HepG2 (cell line): Measurements from ENCODE around the gene SPDYE5.
"Not testable (repeated sequence)": the region's sequence is repeated elsewhere in the genome, so short reads cannot be mapped to it uniquely, and the experiment has no call there.

Source experiments
- ADNP ChIP-seq: sonication (generic); formaldehyde crosslinking; IDR thresholded peaks from 2 replicates; pipeline ENCODE4 v1.4.0; 2020; ENCODE audit warnings: missing genetic modification reagents
- BCL6 ChIP-seq: IDR thresholded peaks from 2 replicates; pipeline ENCODE4 v1.6.1; 2016; ENCODE audit warnings: missing genetic modification reagents, missing compliant biosample characterization
- CHD2 ChIP-seq: IDR thresholded peaks from 2 replicates; pipeline ENCODE4 v1.6.1; 2011; ENCODE audit warnings: low read depth, low read length, improper control_type of control experiment
- KAT8 ChIP-seq: IDR thresholded peaks from 2 replicates; pipeline ENCODE4 v1.6.1; 2016; ENCODE audit warnings: missing genetic modification reagents, missing compliant biosample characterization
- KDM5B ChIP-seq: sonication (generic); formaldehyde crosslinking; IDR thresholded peaks from 2 replicates; pipeline ENCODE4 v1.4.0; 2020; ENCODE audit warnings: missing genetic modification reagents, mild to moderate bottlenecking, borderline replicate concordance
- NR2F2 ChIP-seq: IDR thresholded peaks from 2 replicates; pipeline ENCODE4 v1.6.1; 2012; ENCODE audit warnings: low read depth, inconsistent platforms, borderline replicate concordance
- SRY ChIP-seq: sonication (generic); formaldehyde crosslinking; IDR thresholded peaks from 2 replicates; pipeline ENCODE4 v1.8.0; 2022; ENCODE audit warnings: mild to moderate bottlenecking, missing genetic modification reagents
- ZNF749 ChIP-seq: sonication (generic); formaldehyde crosslinking; IDR thresholded peaks from 2 replicates; pipeline ENCODE4 v1.8.0; 2022; ENCODE audit warnings: mild to moderate bottlenecking, missing genetic modification reagents, moderate library complexity, borderline replicate concordance
- TF ChIP-seq, protein P1 (sequence below): sonication (generic); formaldehyde crosslinking; IDR thresholded peaks from 2 replicates; pipeline ENCODE4 v1.4.0; 2020; ENCODE audit warnings: missing genetic modification reagents
- TF ChIP-seq, protein P2 (sequence below): sonication (generic); formaldehyde crosslinking; IDR thresholded peaks from 2 replicates; pipeline ENCODE4 v1.4.0; 2020; ENCODE audit warnings: missing genetic modification reagents
- TF ChIP-seq, protein P3 (sequence below): sonication (generic); formaldehyde crosslinking; IDR thresholded peaks from 2 replicates; pipeline ENCODE4 v1.5.0; 2020; ENCODE audit warnings: mild to moderate bottlenecking, missing genetic modification reagents, moderate library complexity

DNA sequence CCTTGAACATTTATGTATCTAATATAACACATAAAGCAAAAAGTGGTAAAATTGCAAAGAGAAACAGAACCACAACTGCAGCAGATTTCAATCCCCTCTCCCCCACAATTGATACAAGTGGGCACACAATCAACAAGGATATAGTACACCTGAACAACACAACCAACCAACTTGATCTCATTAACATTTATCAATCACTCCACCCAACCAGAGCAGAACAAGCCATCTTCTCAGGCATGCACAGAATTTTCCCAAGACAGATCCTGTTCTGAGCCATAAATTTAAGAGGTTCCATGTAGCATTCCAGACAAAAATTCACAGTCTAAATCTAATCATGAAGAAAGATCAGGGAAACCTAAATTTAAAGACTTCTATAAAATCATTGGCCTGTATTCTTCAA is 11.8 kb upstream of the SPDYE5 start:
- not testable (repeated sequence) for TF ChIP-seq SRY (CRISPR knock-in tag); ZNF749 (CRISPR knock-in tag); KDM5B (CRISPR knock-in tag); NR2F2; KAT8; BCL6 (CRISPR knock-in tag); CHD2; ADNP
- TF ChIP-seq, protein P1, sequence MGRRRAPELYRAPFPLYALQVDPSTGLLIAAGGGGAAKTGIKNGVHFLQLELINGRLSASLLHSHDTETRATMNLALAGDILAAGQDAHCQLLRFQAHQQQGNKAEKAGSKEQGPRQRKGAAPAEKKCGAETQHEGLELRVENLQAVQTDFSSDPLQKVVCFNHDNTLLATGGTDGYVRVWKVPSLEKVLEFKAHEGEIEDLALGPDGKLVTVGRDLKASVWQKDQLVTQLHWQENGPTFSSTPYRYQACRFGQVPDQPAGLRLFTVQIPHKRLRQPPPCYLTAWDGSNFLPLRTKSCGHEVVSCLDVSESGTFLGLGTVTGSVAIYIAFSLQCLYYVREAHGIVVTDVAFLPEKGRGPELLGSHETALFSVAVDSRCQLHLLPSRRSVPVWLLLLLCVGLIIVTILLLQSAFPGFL (CRISPR knock-in tag): not testable (repeated sequence)
- TF ChIP-seq, protein P2, sequence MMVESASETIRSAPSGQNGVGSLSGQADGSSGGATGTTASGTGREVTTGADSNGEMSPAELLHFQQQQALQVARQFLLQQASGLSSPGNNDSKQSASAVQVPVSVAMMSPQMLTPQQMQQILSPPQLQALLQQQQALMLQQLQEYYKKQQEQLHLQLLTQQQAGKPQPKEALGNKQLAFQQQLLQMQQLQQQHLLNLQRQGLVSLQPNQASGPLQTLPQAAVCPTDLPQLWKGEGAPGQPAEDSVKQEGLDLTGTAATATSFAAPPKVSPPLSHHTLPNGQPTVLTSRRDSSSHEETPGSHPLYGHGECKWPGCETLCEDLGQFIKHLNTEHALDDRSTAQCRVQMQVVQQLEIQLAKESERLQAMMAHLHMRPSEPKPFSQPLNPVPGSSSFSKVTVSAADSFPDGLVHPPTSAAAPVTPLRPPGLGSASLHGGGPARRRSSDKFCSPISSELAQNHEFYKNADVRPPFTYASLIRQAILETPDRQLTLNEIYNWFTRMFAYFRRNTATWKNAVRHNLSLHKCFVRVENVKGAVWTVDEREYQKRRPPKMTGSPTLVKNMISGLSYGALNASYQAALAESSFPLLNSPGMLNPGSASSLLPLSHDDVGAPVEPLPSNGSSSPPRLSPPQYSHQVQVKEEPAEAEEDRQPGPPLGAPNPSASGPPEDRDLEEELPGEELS: not testable (repeated sequence)
- TF ChIP-seq, protein P3, sequence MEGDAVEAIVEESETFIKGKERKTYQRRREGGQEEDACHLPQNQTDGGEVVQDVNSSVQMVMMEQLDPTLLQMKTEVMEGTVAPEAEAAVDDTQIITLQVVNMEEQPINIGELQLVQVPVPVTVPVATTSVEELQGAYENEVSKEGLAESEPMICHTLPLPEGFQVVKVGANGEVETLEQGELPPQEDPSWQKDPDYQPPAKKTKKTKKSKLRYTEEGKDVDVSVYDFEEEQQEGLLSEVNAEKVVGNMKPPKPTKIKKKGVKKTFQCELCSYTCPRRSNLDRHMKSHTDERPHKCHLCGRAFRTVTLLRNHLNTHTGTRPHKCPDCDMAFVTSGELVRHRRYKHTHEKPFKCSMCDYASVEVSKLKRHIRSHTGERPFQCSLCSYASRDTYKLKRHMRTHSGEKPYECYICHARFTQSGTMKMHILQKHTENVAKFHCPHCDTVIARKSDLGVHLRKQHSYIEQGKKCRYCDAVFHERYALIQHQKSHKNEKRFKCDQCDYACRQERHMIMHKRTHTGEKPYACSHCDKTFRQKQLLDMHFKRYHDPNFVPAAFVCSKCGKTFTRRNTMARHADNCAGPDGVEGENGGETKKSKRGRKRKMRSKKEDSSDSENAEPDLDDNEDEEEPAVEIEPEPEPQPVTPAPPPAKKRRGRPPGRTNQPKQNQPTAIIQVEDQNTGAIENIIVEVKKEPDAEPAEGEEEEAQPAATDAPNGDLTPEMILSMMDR (CRISPR knock-in tag): not testable (repeated sequence)
